Stimulated activated CD4-positive, alpha-beta T cell treated with anti-CD3 and anti-CD28 coated beads, Interleukin-4, amount 100 ng/mL, for 48 hours (primary cell): ENCODE measurements around the gene MAST1.
"Not testable (repeated sequence)": the region's sequence is repeated elsewhere in the genome, so short reads cannot be mapped to it uniquely, and the experiment has no call there.

Experiments
- DNase-seq, 2 donors: peaks; one replicate each; pipeline ENCODE4 v3.0.0-alpha.2; 2020; ENCODE audit warnings: low read depth in 2 of 2

The MAST1 gene

DNA sequence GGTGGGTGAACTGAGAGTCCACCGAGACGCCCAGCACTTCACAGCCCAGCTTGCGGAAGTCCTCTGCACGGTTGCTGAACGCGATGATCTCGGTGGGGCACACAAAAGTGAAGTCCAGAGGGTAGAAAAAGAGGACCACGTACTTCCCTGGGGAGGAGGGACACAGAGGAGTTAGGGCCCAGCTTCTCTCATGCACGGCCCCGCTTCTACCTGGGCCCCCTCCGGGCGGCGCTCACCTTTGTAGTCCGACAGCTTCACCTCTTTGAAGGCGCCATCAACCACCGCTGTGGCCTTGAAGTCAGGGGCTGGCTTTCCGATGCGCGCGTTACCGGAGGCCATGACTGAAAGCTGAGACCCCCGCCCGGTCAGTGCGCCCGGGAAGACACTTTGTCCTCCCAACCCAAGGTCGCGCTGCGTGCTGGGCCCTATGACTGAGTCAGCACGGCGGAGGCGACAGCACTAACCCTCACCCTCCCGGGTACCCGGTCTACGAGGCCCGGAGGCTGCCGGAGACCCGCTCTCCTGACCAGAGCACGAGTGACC is 37.3 kb upstream of the MAST1 start:
- DNase-seq, result no peak

GRCh38 chr19:12801466-12802266 is 36.6 kb upstream of the MAST1 start, which contains the start of the genes PRDX2 and THSD8:
Gene PRDX2 (minus strand): TSS chr19:12801800. CDS start chr19:12801261, 539 bp downstream.
Gene THSD8 (plus strand): TSS chr19:12802069. CDS start chr19:12802072, 3 bp downstream.
- DNase-seq, result peak; percentile 73 to 79

DNA sequence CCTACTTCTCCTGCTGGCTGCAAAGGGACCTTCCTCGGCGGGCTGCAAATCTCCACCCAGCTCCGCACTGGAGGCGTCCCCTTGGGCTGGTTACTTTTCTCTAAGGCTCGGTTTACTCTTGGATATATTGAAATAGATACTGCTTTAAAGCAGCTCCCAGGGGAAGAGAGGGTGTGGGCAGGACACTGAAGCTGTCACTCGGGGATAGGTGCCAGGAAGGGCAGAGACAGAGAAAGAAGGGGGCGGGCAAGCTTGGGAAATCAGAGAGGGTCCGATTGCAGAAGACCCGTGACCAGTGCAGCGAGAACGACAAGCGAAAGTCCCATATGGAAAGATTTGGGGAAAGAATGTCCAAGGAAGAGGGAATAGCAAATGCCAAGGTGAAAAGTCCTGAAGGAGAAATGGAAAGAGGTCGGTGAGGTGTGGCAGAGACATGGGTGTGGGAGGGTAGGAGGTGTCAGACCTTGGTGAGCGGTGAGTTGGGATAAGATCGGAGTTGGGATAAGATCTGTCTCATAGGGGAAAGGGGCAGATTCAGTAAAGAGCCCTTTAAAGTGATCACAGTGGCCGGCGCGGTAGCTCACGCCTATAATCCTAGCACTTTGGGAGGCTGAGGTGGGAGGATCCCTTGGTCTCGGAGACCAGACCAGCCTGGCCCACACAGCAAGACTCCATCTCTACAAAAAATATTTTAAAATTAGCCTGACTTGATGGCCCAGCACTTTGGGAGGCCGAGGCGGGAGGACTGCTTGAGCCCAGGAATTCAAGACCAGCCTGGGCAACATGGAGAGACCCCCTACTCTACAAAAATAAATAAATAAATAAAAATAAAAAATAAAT is 35.8 kb upstream of the MAST1 start:
- no peak for DNase-seq

DNA sequence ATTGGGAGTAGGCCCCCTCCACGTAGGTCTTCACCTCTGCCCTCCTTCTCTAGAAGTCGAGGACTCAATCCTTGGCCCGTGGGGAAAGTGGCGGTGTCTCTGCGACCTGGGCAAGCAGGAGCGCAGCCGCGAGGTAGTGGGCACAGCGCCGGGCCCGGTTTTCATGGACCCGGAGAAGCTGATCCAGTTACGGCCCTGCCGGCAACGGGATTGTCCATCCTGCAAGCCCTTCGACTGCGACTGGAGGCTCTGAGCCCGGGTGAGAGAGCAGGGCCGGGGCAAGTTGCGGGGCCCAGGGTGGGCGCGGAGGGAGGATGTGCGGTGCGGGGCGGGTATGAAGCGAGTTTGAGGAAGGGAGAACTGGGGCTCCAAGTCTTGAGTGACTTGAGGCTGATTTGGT is 34.3 kb upstream of the MAST1 start:
- DNase-seq, result no peak

GRCh38 chr19:12806242-12807081 is 31.9 kb upstream of the MAST1 start, which contains the start of gene RNASEH2A:
Gene RNASEH2A (plus strand): TSS chr19:12806584. CDS start chr19:12806674, 90 bp downstream.
- DNase-seq, result peak; percentile 83 to 84

GRCh38 chr19:12815088-12815487 is 23.2 kb upstream of the MAST1 start:
- no peak for DNase-seq

DNA sequence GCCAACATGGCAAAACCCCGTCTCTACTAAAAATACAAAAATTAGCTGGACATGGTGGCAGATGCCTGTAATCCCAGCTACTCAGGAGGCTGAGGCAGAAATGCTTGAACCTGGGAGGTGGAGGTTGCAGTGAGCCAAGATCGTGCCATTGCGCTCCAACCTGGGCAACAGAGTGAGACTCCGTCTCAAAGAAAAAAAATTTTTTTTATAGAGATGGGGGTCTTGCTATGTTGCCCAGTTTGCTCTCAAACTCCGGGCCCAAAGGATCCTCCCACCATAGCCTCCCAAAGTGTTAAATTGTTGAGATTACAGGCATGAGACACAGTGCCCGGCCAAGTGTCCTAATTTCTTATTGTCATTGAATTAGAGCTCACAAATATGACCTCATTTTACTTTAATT is 21.1 kb upstream of the MAST1 start:
- DNase-seq, result not testable (repeated sequence)

DNA sequence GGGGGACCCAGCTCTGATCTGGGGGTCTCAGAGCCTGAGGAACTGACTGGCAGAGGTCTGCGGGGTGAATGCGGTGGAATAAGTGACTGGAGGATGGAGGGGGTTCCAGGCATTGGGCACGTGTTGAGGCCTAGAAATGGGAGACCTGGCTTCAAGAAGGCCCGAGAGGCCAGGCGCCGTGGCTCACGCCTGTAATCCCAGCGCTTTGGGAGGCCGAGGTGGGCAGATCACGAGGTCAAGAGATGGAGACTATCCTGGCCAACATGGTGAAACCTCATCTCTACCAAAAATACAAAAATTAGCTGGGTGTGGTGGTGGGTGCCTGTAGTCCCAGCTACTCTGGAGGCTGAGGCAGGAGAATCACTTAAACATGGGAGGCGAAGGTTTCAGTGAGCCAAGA is 20.5 kb upstream of the MAST1 start:
- DNase-seq, result not testable (repeated sequence)

GRCh38 chr19:12821761-12822160 is 16.6 kb upstream of the MAST1 start:
- DNase-seq, result no peak

- DNase-seq, result no peak
These were observed 12.8 kb upstream of the MAST1 start for GRCh38 chr19:12825254-12826131.

GRCh38 chr19:12828494-12828893 is 9.8 kb upstream of the MAST1 start:
- no peak for DNase-seq

GRCh38 chr19:12833418-12833737 is 4.9 kb upstream of the MAST1 start:
- no peak for DNase-seq

DNA sequence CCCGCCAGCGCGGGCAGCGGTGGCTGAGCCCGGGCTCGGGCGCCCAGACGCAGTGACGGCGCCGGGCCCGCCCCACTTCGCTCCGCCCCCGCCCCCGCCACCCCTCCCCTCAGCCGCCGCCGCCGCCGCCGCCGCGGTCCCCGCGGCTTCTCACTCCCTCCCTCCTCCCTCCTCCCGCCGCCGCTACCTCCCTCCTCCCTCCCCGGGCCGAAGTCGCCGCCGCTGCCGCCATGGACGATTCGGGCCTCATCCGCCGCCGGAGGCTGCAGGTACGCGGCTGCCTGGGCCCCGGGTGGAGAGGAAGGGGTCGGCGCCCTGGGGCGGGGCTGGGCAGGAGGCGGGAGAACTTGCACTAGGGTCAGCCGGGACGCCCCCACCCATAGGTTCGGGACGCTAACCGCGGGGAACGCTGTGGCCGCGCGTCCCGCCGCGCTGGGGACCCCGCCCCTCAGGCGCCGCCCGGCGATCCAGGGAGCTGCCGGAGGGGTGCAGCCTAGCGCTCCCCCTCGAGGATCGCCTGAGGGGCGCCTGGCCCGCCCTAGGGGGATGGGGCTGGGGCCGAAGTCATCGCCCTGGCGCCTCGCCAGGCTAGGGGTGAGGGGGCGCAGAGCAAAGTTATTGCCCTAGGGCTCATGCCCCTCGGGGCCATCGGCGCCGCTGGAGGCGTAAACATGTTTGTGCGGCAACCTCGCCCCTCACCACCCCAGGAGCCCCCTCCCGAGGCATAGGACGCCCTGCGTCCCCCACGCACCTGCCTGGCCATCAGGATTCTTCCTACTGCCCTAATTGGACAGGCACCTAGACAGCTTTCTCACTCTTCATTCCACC is 4.4 kb upstream of the MAST1 start:
- DNase-seq, result no peak

GRCh38 chr19:12834566-12834943 is 3.8 kb upstream of the MAST1 start, which contains the start of gene RTBDN:
Gene RTBDN (minus strand): TSS chr19:12834579. CDS start chr19:12829979, 4,600 bp downstream.
- no peak for DNase-seq

- DNase-seq, result no peak
These were observed 3.1 kb upstream of the MAST1 start for GRCh38 chr19:12834976-12835757.

- no peak for DNase-seq
These were observed 1.8 kb upstream of the MAST1 start for GRCh38 chr19:12836529-12836863.

GRCh38 chr19:12837225-12837624 is 1.1 kb upstream of the MAST1 start:
- no peak for DNase-seq

- DNase-seq, result no peak
These were observed 806 bp downstream of the MAST1 start for GRCh38 chr19:12838886-12839756.
